CD4-positive, alpha-beta T cell treated with Interleukin-17A for 1 hour (primary cell): ENCODE results near the gene TCF12.

Experiments
- DNase-seq: peaks from one replicate; pipeline ENCODE4 v3.0.0-alpha.2; 2020

The TCF12 gene

GRCh38 chr15:57185507-57186074, 267.1 kb downstream of the TCF12 start:
- no peak for DNase-seq

GRCh38 chr15:57189466-57189865, 271.0 kb downstream of the TCF12 start:
- DNase-seq, result no peak

DNA sequence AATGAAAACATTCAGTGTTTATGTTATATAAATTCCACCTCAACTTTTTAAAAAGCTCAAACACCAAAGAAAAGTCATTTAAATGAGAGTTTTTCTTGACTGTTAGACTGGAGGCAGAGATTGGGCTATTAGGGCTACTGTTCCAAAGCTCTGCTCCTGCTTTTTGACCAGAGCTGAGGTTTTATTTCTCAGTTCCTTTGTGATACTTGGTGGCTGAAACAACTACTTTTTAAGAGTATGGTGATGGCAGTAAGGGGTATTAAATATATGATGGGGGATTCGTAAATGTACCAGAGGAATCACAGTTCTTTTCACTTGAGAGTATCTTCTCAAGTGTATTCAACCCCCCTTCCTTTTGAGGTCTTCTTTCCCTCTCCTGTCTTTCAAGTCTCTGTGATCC, 271.8 kb downstream of the TCF12 start:
- no peak for DNase-seq

DNA sequence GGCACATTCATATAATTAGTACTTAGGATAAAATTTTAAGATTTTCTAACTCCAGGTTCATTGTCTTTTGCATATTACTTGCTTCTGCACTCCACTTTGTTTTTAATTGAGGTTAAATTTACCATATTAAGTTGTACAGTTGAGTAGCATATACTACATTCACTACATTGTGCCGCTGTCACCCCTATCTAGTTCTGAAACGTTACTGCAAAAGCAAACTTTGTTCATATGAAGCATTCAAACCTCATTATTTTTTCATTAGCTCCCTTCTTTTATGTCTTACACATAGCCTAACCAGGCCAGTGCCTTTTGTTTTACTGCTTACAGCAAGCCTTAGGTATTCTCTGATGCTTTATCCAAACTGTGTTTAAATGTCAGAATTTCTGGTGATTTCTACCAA, 274.7 kb downstream of the TCF12 start:
- DNase-seq, result no peak

GRCh38 chr15:57195326-57195725, 276.9 kb downstream of the TCF12 start:
- DNase-seq, result no peak

- DNase-seq, result no peak
Observed at GRCh38 chr15:57196865-57197264, 278.4 kb downstream of the TCF12 start.

GRCh38 chr15:57198131-57198530, 279.7 kb downstream of the TCF12 start:
- DNase-seq, result no peak

- DNase-seq, result no peak
Observed at GRCh38 chr15:57198654-57199291, 280.3 kb downstream of the TCF12 start.

DNA sequence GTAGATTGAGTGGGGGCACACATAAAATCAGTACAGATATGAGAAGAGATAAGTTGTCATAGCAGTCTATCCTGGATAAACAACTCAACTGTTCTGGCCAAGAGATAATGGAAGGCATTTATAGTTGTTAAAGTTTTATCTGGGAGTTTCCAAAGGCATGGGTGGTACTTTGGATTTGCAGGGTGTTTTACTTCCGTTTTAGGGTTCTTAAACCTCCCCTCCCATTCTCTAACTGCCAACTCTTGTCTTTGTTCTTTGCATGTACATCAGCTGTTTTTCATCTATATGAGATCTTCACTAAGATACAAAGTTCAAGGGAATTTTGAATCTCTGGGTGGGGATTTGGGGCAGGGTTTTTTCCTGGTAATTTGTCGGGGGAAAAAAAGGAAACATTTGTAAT, 283.1 kb downstream of the TCF12 start:
- no peak for DNase-seq

GRCh38 chr15:57203906-57204305, 285.5 kb downstream of the TCF12 start:
- DNase-seq, result no peak

- DNase-seq, result no peak
Observed at GRCh38 chr15:57205027-57205855, 286.8 kb downstream of the TCF12 start.

GRCh38 chr15:57205996-57206395, 287.6 kb downstream of the TCF12 start:
- no peak for DNase-seq

DNA sequence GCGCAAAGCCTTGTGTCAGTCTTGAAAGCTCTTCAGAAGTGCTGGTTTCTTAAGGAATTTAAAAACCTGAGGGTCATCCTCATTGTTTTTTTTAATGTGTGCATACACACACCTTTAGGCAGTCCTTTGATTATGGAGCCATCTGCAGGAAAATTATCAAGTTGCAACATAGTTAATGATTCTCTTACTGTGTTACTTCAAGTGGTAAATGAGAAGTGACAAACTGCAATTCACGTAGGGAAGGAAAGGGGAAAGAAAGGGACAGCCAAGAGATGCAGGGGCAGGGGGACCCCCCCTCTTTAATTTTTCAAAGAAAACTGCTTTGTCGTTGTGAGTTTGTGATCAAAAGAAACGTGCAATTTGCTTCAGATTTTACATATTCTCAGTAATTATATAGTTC, 295.4 kb downstream of the TCF12 start:
- DNase-seq, result peak; percentile 39

DNA sequence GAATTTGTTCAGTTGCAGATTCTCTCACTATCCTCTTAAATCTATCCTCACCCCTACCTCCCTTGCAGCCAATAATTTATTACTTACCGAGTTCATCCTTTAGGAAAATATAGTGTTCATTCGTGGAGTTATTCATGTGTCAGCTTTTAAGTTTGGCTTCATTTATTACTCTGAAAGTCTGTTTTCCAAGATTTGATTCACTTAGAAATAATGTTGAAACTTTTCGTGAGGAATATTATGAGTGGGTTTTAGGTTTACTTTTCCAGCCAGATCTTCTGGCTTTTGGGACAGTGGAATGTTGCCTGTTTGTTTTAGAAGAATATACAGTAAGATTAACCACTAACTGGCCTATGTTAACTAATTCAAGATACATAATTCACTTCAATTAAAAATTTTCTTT, 296.9 kb downstream of the TCF12 start:
- no peak for DNase-seq

GRCh38 chr15:57215881-57216280, 297.4 kb downstream of the TCF12 start:
- no peak for DNase-seq

- DNase-seq, result no peak
Observed at GRCh38 chr15:57216288-57216687, 297.8 kb downstream of the TCF12 start.

DNA sequence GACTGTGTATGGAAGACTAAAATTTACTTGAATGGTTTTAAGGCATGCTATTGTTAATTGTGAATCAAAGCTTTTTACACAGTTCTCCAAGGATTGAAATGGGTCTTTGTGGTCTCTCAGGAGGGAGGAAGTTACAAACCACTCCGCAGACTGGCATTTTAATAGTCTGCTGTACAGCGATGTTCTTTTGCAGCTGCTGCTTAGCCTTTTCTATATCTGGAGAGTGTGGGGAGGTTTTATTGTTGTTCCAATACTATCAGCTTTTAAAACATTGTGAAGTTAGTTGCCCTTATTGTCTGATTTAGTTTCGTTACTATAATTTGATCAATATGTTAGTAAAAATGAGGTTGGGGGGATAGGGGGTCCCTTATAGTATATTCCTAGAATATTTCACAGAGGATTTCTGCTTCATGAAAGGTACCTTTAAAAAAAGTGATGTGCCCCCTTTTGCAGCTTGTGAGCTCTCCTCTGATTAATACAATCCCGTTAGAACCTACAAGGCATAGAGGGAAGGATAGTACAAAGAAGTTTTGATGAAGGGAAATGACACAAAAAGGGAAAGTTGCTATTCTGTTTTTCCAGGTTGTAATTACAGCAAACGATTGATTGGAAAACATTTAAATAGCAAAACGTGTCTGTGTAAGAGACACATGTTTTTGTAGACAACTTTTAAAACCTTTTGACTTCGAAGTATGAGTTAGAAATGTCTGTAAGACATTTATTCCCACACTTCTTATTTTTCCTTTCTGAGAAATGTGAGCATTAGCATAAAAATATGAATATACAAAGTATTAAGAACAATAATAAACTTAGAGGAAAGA, 299.5 kb downstream of the TCF12 start:
- DNase-seq, result no peak

GRCh38 chr15:57218826-57219576, 300.6 kb downstream of the TCF12 start:
- DNase-seq, result no peak

- DNase-seq, result no peak
Observed at GRCh38 chr15:57220205-57220604, 301.8 kb downstream of the TCF12 start.

GRCh38 chr15:57221134-57221533, 302.7 kb downstream of the TCF12 start:
- DNase-seq, result no peak

GRCh38 chr15:57223345-57223744, 304.9 kb downstream of the TCF12 start:
- no peak for DNase-seq

- DNase-seq, result no peak
Observed at GRCh38 chr15:57223887-57224286, 305.4 kb downstream of the TCF12 start.

DNA sequence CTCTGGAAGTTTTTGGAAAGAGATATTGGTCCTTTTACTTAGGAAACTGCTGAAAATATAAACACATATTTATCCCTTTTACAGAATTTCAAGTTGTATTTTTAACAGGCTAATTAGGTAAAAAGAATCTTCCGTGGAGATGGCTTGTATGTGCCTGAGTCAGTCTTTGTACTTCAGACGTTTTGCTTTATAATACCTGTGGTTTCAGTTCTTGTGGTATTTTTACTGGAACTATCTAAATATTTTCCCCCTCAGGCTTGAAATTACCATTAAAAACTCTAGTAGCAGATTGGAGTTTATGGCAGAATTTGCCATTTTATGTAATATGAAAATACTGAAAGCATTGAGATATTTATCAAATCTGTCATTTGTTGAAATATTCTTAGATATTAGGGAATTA, 306.2 kb downstream of the TCF12 start:
- no peak for DNase-seq
